NCI-H2196 treated with DMSO at 0.1 percent for 48 hours (cell line): Measurements from ENCODE around the gene CACNA1C.

ENCODE experiments used
- DNase-seq: peaks from one replicate; lab custom pipeline; 2025; ENCODE audit not compliant: unreplicated experiment; lab: John Stamatoyannopoulos, UW

Gene CACNA1C

DNA sequence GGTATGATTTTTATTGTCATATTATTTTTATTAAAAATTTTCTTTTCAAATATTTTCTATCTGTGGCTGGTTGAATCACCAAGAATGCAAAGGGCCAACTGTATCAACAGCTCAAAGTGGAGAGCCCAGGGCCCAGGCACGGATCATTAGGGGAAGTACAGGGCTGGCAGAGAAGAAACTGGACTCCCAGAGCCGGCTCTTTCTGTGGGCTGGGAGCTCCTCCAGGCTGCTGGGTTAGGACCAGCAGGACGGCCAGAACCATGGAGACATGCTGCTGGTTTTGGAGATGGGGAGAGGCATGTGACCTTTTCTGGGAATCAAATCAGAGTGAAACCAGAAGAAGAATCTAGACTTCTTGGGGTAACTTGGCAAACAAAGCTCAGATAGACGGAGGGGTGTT lies 220.5 kb downstream of the CACNA1C start:
- DNase-seq: no peak

DNA sequence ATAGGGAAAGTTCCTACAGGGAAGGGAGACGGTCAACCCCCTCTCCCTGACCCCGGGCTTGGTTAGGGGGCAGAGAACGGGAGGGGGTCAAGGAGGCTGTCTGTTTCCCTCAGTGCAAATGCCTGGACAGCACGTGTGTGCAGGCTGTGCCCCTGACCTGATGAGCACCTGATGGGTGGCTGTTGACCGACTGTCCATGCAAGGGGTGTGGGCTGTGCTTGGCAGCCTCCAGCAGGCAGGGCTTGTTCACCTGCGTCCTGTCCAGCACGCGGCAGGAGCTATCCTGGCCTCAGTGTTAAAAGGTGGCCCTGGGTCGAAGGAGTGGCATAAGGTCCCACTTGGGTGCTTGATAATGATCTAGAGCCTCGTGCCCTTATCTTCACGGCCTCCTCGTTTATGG lies 221.0 kb downstream of the CACNA1C start:
- DNase-seq: no peak

DNA sequence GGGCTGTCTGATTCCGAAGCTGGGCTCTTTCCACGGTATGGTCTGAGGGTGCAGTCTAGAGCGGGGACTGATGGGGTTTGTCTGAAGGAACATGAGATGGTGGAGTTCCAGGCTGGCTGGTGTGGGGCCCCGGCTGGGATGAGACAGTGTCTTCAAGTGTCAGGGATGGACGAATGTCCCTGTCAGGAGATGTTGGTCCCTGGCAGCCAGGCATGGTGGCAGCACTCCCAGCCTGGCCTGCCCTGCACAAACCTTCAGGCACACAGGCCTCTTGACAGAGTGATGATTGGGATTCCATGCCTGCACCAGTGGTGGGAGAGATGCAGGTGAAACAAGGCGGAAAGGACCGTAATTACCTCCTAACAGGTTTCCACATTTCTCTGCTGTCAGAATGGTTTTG lies 221.9 kb downstream of the CACNA1C start:
- no peak for DNase-seq

DNA sequence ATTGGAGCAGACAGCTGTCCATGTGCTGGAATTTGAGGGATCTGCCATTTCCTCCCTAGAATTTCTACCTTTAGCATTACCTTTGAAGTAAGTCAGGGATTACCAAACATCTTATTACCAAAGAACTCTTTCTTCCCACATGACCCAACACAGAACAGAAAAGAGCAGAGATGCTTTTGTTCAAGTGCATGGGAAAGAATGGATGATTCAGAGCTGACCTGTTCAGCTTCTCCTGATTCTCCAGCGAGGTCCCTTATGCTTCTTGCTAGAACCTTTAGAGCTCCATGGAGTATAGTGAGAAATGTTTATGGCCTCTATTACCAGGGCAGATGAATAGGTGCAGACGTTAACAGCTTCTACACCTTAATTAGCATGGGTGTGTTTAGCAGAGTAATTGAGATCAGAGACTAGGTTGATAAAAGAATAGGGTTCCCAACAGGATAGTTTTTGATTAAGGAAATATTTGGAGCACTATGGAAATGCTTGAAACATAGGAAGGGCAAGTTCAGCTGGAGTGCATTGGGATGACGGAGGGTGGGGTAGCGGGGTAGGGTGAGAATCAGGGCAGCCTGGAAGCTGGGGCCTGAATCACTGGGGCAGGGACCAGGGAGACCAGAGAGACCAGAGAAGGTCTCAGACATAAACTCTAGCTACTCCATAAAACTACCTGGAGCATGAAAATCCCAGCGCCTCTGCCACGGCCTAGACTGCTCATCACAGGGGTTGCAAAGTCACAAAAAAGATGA lies 223.7 kb downstream of the CACNA1C start:
- DNase-seq: no peak

DNA sequence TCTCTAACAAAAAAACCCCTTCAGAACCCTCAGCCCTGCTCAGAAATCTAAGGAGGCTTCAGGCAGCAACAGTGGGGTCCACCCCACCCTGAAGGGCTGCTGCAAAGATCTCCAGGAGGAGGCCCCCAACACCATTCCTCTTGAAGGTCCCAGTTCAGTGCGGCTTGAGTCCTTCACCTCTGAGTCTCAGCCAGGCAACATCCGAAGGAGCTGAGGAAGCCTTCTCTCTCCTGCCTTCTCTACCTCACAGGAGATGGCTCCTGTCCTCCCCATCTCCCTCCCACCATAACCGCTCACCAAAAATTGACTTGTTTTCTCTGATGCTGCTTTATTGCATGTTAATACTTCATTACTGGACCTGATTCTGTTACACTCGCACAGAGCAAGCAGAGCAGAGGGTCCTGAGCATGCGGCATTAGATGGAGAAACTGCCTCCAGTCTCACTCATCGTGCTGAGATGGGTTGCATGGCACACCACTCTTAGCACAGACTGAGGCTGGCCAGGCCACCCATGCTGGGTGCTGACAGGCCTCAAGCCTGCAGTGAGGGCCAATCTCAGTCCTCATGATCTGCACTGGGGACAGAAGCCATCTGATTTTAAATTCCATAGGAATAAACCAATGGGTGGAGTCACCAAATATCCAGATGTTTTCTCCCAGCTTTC lies 224.8 kb downstream of the CACNA1C start:
- no peak for DNase-seq

DNA sequence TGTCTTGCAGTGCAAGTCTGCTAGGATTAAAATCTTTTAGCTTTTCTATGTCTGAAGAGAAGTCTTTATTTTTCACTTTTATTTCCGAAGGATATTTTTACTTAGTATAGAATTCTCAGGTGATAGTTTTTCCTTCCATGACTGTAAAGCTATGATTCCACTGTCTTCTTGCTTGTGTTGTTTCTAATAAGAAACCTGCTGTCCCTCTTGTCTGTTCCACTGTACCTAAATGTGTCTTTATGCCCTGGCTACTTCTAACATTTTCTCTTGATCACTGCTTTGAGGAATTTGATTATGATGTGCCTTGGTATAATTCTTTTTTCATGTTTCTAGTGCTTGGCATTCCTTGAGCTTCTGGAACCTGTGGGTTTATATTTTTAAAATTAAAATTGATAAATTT lies 228.7 kb downstream of the CACNA1C start:
- no peak for DNase-seq

DNA sequence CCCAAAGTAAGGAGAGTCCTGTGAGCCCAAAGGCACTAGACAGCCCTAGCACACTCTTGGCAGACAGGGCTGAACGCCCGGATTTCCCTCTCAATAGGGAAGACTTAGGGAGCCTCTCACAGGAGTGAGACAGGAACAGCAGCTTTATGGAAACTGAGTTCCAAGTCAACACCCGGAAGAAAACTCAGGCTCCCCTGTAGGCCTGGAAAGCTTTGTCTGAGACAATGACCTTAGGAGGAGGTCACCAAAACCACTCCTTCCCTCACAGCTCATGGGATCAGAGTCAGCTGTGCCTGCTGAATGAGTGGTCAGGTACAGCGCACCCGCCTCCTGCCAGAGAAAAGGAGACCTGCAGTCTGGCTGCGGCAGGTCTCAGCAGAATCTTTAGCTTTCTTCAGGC lies 229.5 kb downstream of the CACNA1C start:
- no peak for DNase-seq

DNA sequence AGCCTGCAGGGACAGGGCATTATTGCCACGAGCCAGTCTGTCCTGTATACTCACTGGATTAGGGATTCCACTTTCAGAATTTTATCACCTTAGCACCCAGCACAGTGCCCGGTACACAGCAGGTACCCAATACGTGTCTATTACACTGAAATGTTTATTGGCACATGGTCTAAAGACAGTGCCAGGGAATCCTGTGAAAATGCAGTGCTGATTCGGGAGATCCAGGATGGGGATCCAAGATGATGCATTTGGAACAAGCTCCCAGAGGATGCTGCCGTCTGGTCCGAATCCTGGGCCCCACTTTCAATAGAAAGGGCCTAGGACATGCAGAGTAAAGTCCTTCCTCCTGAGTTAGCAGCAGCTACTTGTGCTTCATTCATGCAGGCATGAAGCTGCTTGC lies 230.7 kb downstream of the CACNA1C start:
- DNase-seq: no peak

DNA sequence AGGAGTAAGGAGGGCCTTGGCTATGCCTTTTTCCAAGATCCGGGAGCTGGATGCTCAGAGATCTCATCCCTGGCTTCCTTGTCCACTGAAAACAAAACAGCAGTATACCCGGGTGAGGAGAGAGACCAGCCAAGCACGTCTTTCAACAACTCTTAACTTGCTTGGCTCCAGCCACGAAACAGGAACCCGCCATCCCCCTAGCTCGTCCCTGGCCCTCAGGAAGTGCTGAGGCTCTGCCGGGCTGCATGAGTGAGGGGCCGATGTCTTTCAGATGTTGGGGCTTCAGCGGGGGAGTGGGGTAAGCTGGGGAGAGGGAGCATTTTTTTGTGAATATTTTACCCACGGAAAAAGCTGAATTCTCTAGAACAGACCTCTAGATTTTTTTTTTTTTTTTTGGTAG lies 231.1 kb downstream of the CACNA1C start:
- no peak for DNase-seq

DNA sequence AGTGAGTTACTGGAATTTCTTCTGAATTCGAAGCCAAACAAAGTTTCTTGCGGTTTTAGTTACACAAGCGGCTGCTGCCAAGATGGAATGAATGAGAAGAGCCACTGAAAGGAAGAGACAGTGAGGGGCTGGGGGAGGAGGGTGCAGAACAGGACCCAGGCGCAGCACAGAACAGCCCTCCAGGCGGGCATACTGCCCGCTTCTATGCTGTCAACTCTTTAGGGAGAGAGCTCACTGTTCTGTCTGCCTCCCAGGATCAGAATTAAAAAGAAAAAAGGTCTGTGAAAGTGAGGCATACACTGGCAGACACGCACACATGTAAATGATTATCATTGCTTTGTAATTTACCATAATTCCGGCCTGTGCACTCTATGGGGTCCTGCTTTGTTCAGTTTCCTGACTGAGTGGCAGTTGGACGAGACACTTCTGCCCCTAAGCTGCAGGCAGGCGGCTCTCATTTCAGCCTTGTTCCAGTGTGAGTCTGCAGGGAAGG lies 231.6 kb downstream of the CACNA1C start:
- DNase-seq: no peak

DNA sequence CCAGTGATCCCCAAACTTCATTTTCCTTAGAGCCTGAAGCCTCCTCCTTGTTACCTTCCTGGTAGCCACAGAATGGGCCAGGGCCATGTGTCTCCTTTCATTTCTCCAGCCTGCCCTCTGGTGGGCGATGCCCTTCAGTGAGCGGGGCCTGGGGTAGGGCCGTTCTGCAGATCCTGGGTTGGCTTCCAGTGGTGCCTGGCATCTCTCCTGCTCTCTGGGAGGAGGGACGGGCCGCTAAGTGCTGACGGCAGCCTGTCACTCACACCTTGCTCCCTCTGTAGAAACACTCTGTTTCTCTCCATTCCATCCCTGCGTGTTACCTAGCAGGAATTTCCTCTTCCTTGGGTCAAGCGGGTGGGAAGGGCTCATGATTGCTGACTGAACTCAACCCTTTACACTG lies 232.1 kb downstream of the CACNA1C start:
- DNase-seq: no peak

DNA sequence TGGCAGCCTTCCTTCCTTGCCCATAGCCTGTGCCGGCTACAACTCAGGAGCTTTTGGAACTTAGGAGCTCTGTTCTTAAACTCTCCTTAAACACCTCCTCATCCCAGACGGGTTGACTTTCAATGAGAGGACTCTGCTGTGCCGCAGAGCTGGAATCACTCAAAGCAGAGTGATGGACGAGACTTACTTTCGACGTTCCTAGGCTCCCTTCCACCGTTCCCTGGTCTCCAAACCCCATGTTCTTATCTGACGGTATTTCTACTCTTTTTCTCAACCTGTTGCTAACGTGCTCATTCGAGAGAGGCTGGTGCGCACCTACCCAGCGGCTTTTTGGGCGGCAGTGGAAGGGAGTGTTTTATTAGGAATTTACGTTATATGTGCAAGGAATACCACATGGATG lies 232.7 kb downstream of the CACNA1C start:
- no peak for DNase-seq

DNA sequence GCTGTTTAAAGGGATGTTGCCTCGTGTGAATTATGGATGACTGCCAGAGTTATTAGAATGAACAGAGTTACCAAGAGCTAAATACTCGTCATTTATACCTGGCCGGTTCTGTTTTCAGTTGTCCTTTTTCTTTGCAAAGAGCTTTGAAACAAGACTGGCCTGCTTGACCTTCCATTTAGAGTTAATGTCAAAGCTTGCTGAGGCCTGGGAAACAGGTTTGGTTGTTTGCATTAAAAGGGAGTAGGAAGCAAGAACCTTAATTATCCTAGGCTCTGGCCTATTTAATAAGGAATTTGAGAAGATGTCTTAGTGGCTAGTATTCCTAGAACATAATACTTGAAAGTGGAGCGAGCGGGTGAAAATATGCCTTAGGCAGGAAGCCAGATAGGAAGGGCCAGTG lies 233.3 kb downstream of the CACNA1C start:
- no peak for DNase-seq

DNA sequence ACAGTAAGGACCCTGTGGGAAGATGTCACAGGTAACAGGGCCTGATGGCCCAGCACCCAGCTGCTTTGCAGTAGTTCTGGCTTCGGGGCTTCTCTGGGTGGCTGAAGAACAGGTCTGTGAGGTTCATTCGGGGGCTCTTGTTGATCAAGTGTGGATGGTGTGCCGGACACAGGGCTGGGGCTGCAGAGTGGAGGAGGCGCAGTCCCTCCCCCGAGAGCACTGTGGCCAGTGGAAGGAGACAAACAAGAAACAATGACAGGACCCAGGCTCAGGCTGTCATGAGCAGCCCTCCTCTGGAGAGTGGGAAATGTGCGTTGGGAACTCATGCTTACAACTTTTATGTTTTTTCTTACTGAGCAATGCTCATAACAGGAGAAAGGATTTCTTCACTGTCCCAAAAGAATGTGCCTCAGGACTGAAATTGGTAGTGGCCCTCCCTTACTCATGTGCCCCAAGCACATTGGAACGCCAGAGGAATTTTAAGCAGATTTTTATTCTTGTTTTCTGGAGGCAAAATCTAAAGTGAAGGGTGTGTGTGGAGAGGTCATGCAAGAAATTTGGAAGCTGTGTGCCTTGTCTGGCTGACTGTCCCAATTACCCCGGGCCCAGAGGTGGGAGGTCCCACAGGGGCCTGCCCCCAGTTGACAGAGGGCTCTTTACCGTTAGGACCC lies 233.8 kb downstream of the CACNA1C start:
- DNase-seq: no peak

DNA sequence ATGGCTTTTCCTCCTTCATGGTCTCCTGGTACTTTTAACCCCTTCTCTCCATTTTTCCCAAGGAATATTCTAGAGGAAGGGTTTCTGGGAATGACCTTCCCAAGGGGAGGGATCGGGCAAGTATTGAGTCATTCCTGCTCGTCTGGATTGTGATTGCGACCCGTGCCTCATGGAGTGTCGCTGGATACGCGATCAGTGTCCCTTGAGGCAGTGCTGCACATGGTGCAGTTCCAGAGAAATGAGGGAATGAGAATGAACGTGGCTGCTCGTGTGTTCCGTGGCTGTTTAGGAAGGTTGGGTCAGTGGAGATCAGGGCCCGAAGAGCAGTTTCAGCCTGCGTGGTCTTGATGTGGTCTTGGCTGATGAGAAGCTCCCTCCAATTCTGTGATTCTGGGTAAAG lies 234.4 kb downstream of the CACNA1C start:
- DNase-seq: no peak

DNA sequence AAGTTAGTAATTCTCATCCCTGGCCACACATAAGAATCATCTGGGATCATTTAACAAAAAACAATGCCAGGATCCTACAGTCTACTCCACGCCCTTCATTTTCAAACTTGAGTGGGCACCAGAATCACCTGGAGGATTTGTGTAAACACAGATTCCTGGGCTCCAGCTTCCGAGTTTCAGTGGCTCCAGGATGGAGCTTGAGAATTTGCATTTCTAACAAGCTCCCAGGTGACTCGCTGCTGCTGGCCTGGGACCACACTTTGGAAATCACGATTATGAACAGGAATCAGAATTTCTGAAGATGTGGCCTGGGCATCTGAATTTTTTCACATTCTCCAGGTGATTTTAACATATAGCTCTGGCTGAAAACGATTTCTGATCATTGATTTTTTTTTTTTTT lies 234.8 kb downstream of the CACNA1C start:
- no peak for DNase-seq

DNA sequence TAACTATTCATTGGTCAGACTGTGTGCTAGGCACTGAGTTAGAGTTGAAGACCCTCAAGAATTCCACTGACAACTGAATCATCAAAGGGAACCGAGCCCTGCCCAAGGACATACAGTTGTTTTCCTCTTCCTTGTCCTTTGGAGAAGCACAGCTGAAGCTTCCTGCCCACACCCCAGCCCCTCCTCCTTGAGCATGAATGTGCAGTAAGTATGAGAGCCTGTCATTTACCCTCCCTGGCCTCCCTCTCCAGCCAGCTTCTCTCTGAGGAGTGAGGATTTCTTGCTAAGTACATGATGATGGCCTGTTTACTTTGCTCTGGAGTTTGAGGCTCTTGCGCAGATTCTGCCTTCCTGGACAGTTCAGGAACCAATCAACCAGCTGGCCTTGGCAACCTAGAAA lies 235.2 kb downstream of the CACNA1C start:
- no peak for DNase-seq

DNA sequence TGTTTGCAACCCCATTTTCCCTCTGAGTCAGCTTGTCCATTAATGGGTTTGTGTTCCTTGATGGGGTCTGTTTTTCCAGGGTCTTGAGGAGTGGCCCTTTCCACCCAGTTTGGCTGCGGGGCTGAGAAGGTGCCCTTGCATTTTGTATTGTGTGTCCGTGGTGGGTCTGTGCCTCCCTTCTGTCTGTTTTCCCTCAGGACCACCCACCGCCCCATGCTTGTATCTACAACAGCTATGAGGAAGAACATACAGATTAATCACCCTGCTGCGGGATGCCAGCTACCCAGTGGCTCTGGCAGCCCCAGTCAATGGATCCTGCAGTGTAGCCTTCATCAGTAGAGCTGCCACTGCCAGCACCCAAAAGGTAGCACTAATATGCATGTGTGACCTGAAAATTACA lies 235.7 kb downstream of the CACNA1C start:
- DNase-seq: no peak

DNA sequence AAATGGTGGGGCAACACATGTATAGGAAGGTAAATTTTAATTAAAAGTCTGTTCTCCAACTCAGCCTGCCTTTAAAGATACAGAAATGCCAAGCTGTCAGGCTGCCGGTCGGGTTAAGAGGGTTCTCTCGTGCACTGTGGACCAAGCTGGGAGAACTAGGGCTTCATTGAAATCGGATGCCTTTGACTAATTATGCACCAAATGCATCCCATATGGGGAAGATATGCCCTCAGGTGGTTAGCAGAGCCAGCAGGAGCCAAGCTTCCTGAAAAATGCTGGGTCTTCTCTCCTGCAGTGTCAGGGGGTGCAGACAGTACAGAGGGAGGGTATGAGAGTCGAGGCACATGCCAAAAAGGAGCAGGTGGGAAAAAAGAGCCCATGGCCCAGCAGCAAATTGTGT lies 236.1 kb downstream of the CACNA1C start:
- DNase-seq: no peak

DNA sequence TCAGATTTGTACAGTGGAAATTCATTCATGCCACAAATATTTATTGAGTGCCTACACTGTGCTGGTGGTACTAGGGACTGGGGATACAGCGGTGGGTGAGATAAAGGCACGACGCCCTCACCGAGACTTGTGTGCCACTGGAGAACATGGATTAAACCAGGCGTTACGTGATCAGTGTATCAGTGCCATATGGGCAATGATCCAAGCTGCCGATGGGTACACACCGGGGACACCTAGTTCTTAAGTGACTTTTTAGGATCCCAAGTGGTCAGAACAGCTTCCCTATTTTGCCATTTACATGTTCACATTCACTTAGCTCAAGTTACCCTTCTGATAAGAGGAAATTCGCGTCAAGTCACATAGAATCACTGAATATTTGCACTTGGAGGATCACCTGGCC lies 236.7 kb downstream of the CACNA1C start:
- DNase-seq: no peak

DNA sequence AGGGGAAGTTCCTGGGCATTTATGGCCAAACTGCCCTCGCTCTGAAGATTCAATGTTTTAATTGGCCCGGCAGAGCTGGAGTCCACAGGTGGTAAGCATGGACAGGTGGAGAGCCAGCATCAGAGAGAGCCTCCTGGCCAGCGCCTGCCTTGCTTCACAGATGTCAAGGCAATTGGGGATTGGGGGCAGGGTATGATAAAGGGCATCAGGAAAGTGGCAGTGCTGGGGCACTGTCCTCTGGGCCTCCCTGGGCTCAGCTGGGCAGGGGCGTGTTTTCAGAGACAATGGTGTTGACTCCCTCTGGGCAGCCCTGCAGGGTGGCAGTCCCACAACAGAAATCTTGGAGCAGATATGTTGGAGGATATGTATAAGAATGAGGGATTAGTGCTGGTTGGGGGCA lies 237.3 kb downstream of the CACNA1C start:
- no peak for DNase-seq

DNA sequence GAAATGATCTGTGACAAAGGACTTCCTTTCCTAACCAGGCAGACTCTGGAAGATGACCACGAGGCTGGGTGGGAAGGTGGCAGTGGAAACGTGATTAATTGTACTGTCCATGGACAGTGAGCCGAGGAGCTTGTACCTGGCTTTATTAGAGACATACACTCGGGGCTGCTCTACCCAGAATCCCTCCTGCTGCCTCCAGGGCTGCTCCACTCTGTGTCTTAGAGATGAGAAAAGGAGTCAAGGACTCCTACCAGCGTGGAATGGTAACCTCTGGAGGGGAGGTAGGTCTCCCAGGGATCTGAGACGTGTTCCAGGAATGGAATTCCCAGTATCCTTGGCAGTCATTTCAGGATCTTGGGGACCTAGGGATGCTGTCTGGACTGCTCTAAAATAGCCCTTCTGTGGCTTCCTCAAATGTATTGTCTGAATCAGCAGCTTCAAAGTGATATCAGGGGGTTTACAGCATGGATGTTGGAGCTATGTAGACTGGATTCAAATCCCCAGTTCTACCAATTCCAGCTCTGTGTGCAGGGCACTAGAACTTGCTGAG lies 237.8 kb downstream of the CACNA1C start:
- no peak for DNase-seq
